Body of pancreas (tissue), 4 donors: ENCODE results near the gene SLC39A3. TPM values are rescaled to one million over a fixed set of nuclear protein-coding genes. Genes with fewer than 3 reads are reported as not detected.

Experiments
- ATAC-seq: fragments of 150-250 bp; one replicate; pipeline ENCODE4 v1.9.1; 2016
- DNase-seq, 4 donors: peaks; one replicate each; pipeline ENCODE4 v3.0.0-alpha.2; 2019
- H3K27ac ChIP-seq, 4 donors: fragments of 200-600 bp; sonication (generic); 1 replicate in 3 of 4; 2 replicates in 1 of 4; pipeline versions ENCODE4 v1.5.1 to v1.6.1; 2016 to 2019; ENCODE audit warnings: mild to moderate bottlenecking in 1 of 4, mixed read lengths in 1 of 4, moderate library complexity in 1 of 4
- H3K27me3 ChIP-seq, 2 donors: fragments of 200-600 bp; sonication (generic); one replicate each; pipeline ENCODE4 v1.6.0; 2016; ENCODE audit warnings: mild to moderate bottlenecking in 1 of 2
- H3K36me3 ChIP-seq, 2 donors: fragments of 200-600 bp; sonication (generic); replicated peaks in 1 of 2; 2 replicates each; pipeline ENCODE4 v1.5.1; 2016; ENCODE audit warnings: low read depth in 2 of 2; ENCODE audit not compliant: insufficient read depth in 1 of 2
- H3K4me1 ChIP-seq: fragments of 200-600 bp; sonication (generic); one replicate; pipeline ENCODE4 v1.6.0; 2016
- H3K4me3 ChIP-seq, 2 donors: fragments of 200-600 bp; sonication (generic); 1 replicate in 1 of 2; 2 replicates in 1 of 2; pipeline ENCODE4 v1.5.1; 2016 to 2019
- H3K9me3 ChIP-seq, 3 donors: fragments of 200-600 bp; sonication (generic); 1 replicate in 2 of 3; 2 replicates in 1 of 3; pipeline ENCODE4 v1.5.1; 2016
- CTCF ChIP-seq, 7 experiments: fragments of 450-650 bp in 4 of 7; fragments of 200-600 bp in 3 of 7; sonication (generic) in 3 of 7; IDR thresholded peaks; one replicate each; pipeline ENCODE4 v1.5.1; 2016 to 2019; ENCODE audit warnings: antibody characterized with exemption in 7 of 7
- POLR2A ChIP-seq, 3 donors: fragments of 450-650 bp; IDR thresholded peaks; one replicate each; pipeline ENCODE4 v1.6.1; 2016; ENCODE audit warnings: antibody characterized with exemption in 3 of 3, mild to moderate bottlenecking in 2 of 3
- WGBS, 2 donors: methylation state at CpG; one replicate each; pipeline ENCODE4 v1.1.5; 2017; 5-methylcytosine and 5-hydroxymethylcytosine counted together
- intact Hi-C: fragments of 100-400 bp; cut with DNase I; formaldehyde crosslinking; loops from one replicate; pipeline ENCODE4 v1.15.1; 2023
- total RNA-seq, 2 donors: library from RNA; depleted of rRNA; stranded (reverse); fragments of >200 nt; gene quantifications; one replicate each; pipeline ENCODE4 v1.1.0, GENCODE V29; 2016

The SLC39A3 gene
- total RNA-seq, 2 donors from 2014 or later, result 36.1 to 48.8 TPM

- no peak overlapping the region for H3K4me3 ChIP-seq
- TF ChIP-seq POLR2A (IDR thresholded peaks at IDR 0.05), result no peak
- DNase-seq (no peak), ATAC-seq (no peak)
- no peaks in the 10 kb centered on the region for H3K27me3 ChIP-seq
- H3K27ac ChIP-seq, result no peak overlapping the region
- H3K36me3 ChIP-seq, result no peaks in the 10 kb centered on the region
- 84 to 86% methylated on average over 20 to 32 of the region's 32 CpGs for WGBS, 2 donors
- H3K9me3 ChIP-seq, result no peaks in the 10 kb centered on the region
- H3K4me1 ChIP-seq, result peaks cover 8% of the 10 kb centered on the region
- intact Hi-C loops, result no loop called here
Observed at GRCh38 chr19:2774083-2774679, 34.4 kb upstream of the SLC39A3 start.

GRCh38 chr19:2771786-2772674 is 32.2 kb upstream of the SLC39A3 start:
- Histone ChIP-seq H3K9me3 (no peaks in the 10 kb centered on the region), H3K27ac (no peak overlapping the region), H3K4me1 (peaks cover 8% of the 10 kb centered on the region), H3K4me3 (no peak overlapping the region), H3K36me3 (no peaks in the 10 kb centered on the region), H3K27me3 (no peaks in the 10 kb centered on the region)
- intact Hi-C loops, result no loop called here
- ATAC-seq (no peak), DNase-seq (no peak)
- WGBS, 2 donors, result 80 to 86% methylated on average over 16 to 29 of the region's 29 CpGs
- TF ChIP-seq CTCF (IDR thresholded peaks at IDR 0.05), result no peak
- TF ChIP-seq POLR2A (IDR thresholded peaks at IDR 0.05), result no peak

- Histone ChIP-seq H3K27ac (peak overlapping the region in 1 of 4 donors; percentile 1), H3K4me1 (peaks cover 8% of the 10 kb centered on the region), H3K36me3 (peaks cover 2 to 3% of the 10 kb centered on the region in 2 donors), H3K27me3 (no peaks in the 10 kb centered on the region), H3K4me3 (no peak overlapping the region), H3K9me3 (no peaks in the 10 kb centered on the region)
- intact Hi-C loops, result no loop called here
- TF ChIP-seq CTCF (IDR thresholded peaks at IDR 0.05) (no peak), POLR2A (IDR thresholded peaks at IDR 0.05) (no peak)
- DNase-seq (peak in 2 of 4 donors; percentile 35 to 59), ATAC-seq (no peak)
- WGBS, 2 donors, result 75 to 89% methylated on average over 28 to 38 of the region's 40 CpGs
Observed at GRCh38 chr19:2770055-2771013, 30.5 kb upstream of the SLC39A3 start.

- Histone ChIP-seq H3K27ac (no peak overlapping the region), H3K27me3 (no peaks in the 10 kb centered on the region), H3K4me3 (no peak overlapping the region), H3K36me3 (peaks cover 2 to 8% of the 10 kb centered on the region in 2 donors), H3K9me3 (no peaks in the 10 kb centered on the region), H3K4me1 (peaks cover 8% of the 10 kb centered on the region)
- intact Hi-C loops, result no loop called here
- DNase-seq (no peak), ATAC-seq (no peak)
- WGBS, 2 donors, result 33 to 94% methylated on average over 1 to 4 of the region's 8 CpGs
- TF ChIP-seq POLR2A (IDR thresholded peaks at IDR 0.05) (no peak), CTCF (IDR thresholded peaks at IDR 0.05) (no peak)
Observed at GRCh38 chr19:2769218-2769617, 29.4 kb upstream of the SLC39A3 start.
